Measurements from ENCODE around the gene ZNF217.
A peak's percentile ranks its signal among the peaks of the same experiment; 100 is the strongest.
"Not testable (repeated sequence)": the region's sequence is repeated elsewhere in the genome, so short reads cannot be mapped to it uniquely, and the experiment has no call there.

Gene ZNF217

GRCh38 chr20:53593466-53594007, at the start of gene ZNF217:
Gene ZNF217, minus strand, starts transcription at chr20:53593839. Its CDS starts 11,013 bp downstream, at chr20:53582826.
- DNase-seq: peak; percentile 86

- DNase-seq: peak; percentile 68
These were observed 49.6 kb upstream of the ZNF217 start for GRCh38 chr20:53643031-53643832.

- DNase-seq: peak; percentile 81
These were observed 48.8 kb upstream of the ZNF217 start for GRCh38 chr20:53642196-53643030.

GRCh38 chr20:53639647-53640440, 46.2 kb upstream of the ZNF217 start:
- no peak for DNase-seq

GRCh38 chr20:53639128-53639527, 45.5 kb upstream of the ZNF217 start:
- DNase-seq: no peak

- peak; percentile 14 for DNase-seq
These were observed 43.7 kb upstream of the ZNF217 start for GRCh38 chr20:53637310-53637709.

GRCh38 chr20:53636540-53637097, 43.0 kb upstream of the ZNF217 start:
- peak; percentile 12 for DNase-seq

- peak; percentile 44 for DNase-seq
These were observed 41.6 kb upstream of the ZNF217 start for GRCh38 chr20:53635221-53635620.

- peak; percentile 43 for DNase-seq
These were observed 38.4 kb upstream of the ZNF217 start for GRCh38 chr20:53631909-53632662.

- no peak for DNase-seq
These were observed 35.8 kb upstream of the ZNF217 start for GRCh38 chr20:53629436-53629835.

GRCh38 chr20:53628758-53629157, 35.1 kb upstream of the ZNF217 start:
- DNase-seq: not testable (repeated sequence)

- no peak for DNase-seq
These were observed 34.4 kb upstream of the ZNF217 start for GRCh38 chr20:53628076-53628475.

GRCh38 chr20:53627001-53627400, 33.4 kb upstream of the ZNF217 start:
- not testable (repeated sequence) for DNase-seq

- DNase-seq: no peak
These were observed 32.9 kb upstream of the ZNF217 start for GRCh38 chr20:53626584-53626983.

GRCh38 chr20:53625311-53626129, 31.9 kb upstream of the ZNF217 start:
- no peak for DNase-seq

GRCh38 chr20:53624927-53625250, 31.2 kb upstream of the ZNF217 start:
- DNase-seq: not testable (repeated sequence)

- DNase-seq: peak; percentile 85
These were observed 30.0 kb upstream of the ZNF217 start for GRCh38 chr20:53623454-53624211.

GRCh38 chr20:53623134-53623453, 29.5 kb upstream of the ZNF217 start:
- no peak for DNase-seq

GRCh38 chr20:53622247-53623133, 28.9 kb upstream of the ZNF217 start:
- DNase-seq: no peak

Data from islet precursor cell (in vitro differentiated cells).